ENCODE measurements around the gene PHLPP1.
"Not testable (repeated sequence)": the region's sequence is repeated elsewhere in the genome, so short reads cannot be mapped to it uniquely, and the experiment has no call there.

Gene PHLPP1

GRCh38 chr18:62773691-62774090 lies 58.4 kb downstream of the PHLPP1 start:
- DNase-seq (ENCODE audit: low read depth) = no peak

GRCh38 chr18:62776024-62776570 lies 60.8 kb downstream of the PHLPP1 start:
- DNase-seq (ENCODE audit: low read depth) = no peak

- peak; percentile 58 for DNase-seq (ENCODE audit: low read depth)
Measured at GRCh38 chr18:62777814-62778213, 62.5 kb downstream of the PHLPP1 start.

GRCh38 chr18:62778976-62779869 lies 63.9 kb downstream of the PHLPP1 start:
- DNase-seq (ENCODE audit: low read depth) = no peak

GRCh38 chr18:62781262-62781661 lies 65.9 kb downstream of the PHLPP1 start:
- DNase-seq (ENCODE audit: low read depth) = no peak

GRCh38 chr18:62781893-62782292 lies 66.6 kb downstream of the PHLPP1 start:
- peak; percentile 94 for DNase-seq (ENCODE audit: low read depth)

- DNase-seq (ENCODE audit: low read depth) = peak; percentile 21
Measured at GRCh38 chr18:62784338-62784965, 69.1 kb downstream of the PHLPP1 start.

GRCh38 chr18:62784966-62785413 lies 69.6 kb downstream of the PHLPP1 start:
- DNase-seq (ENCODE audit: low read depth) = peak; percentile 66

GRCh38 chr18:62786689-62787088 lies 71.3 kb downstream of the PHLPP1 start:
- DNase-seq (ENCODE audit: low read depth) = no peak

- no peak for DNase-seq (ENCODE audit: low read depth)
Measured at GRCh38 chr18:62788111-62788510, 72.8 kb downstream of the PHLPP1 start.

GRCh38 chr18:62788876-62789275 lies 73.5 kb downstream of the PHLPP1 start:
- DNase-seq (ENCODE audit: low read depth) = no peak

- no peak for DNase-seq (ENCODE audit: low read depth)
Measured at GRCh38 chr18:62790871-62791772, 75.8 kb downstream of the PHLPP1 start.

- no peak for DNase-seq (ENCODE audit: low read depth)
Measured at GRCh38 chr18:62792016-62792415, 76.7 kb downstream of the PHLPP1 start.

GRCh38 chr18:62795813-62796212 lies 80.5 kb downstream of the PHLPP1 start:
- DNase-seq (ENCODE audit: low read depth) = no peak

GRCh38 chr18:62796216-62796621 lies 80.9 kb downstream of the PHLPP1 start:
- DNase-seq (ENCODE audit: low read depth) = no peak

GRCh38 chr18:62797329-62797728 lies 82.0 kb downstream of the PHLPP1 start:
- no peak for DNase-seq (ENCODE audit: low read depth)

GRCh38 chr18:62799977-62800376 lies 84.6 kb downstream of the PHLPP1 start:
- DNase-seq (ENCODE audit: low read depth) = no peak

- peak; percentile 11 for DNase-seq (ENCODE audit: low read depth)
Measured at GRCh38 chr18:62802523-62802922, 87.2 kb downstream of the PHLPP1 start.

- DNase-seq (ENCODE audit: low read depth) = no peak
Measured at GRCh38 chr18:62807396-62807795, 92.1 kb downstream of the PHLPP1 start.

- no peak for DNase-seq (ENCODE audit: low read depth)
Measured at GRCh38 chr18:62808123-62808522, 92.8 kb downstream of the PHLPP1 start.

- DNase-seq (ENCODE audit: low read depth) = not testable (repeated sequence)
Measured at GRCh38 chr18:62809445-62809844, 94.1 kb downstream of the PHLPP1 start.

- DNase-seq (ENCODE audit: low read depth) = no peak
Measured at GRCh38 chr18:62809900-62810299, 94.6 kb downstream of the PHLPP1 start.

All from ELR (cell line).